ENCODE measurements around the gene NEDD4L.
"Not testable (repeated sequence)": the region's sequence is repeated elsewhere in the genome, so short reads cannot be mapped to it uniquely, and the experiment has no call there.

Gene NEDD4L

GRCh38 chr18:58152216-58152615, 108.2 kb downstream of the NEDD4L start:
- DNase-seq (ENCODE audit: low read depth in 3 of 3): no peak

- no peak for DNase-seq (ENCODE audit: low read depth in 3 of 3)
Observed at GRCh38 chr18:58152891-58153290, 108.9 kb downstream of the NEDD4L start.

- DNase-seq (ENCODE audit: low read depth in 3 of 3): no peak
Observed at GRCh38 chr18:58156516-58156915, 112.5 kb downstream of the NEDD4L start.

- no peak for DNase-seq (ENCODE audit: low read depth in 3 of 3)
Observed at GRCh38 chr18:58157237-58157636, 113.2 kb downstream of the NEDD4L start.

DNA sequence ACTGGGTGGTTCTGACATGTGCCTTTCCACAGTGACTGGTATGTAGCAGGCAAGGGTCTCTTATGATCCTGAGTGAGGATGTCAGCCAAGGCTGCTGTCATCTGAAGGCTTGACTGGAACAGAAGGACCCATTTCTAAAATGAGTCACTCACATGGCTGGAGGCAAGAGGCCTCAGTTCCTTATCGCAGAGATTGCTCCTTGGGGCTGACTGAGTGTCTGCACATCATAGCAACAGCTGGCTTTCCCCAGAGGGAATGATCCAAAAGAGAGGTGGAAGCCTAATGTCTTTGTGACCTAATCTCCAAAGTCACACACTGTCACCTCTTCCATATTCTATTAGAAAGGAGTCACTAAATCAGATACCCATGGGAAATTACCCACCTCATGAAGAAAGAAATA, 114.0 kb downstream of the NEDD4L start:
- DNase-seq (ENCODE audit: low read depth in 3 of 3): no peak

GRCh38 chr18:58158459-58158858, 114.4 kb downstream of the NEDD4L start:
- no peak for DNase-seq (ENCODE audit: low read depth in 3 of 3)

DNA sequence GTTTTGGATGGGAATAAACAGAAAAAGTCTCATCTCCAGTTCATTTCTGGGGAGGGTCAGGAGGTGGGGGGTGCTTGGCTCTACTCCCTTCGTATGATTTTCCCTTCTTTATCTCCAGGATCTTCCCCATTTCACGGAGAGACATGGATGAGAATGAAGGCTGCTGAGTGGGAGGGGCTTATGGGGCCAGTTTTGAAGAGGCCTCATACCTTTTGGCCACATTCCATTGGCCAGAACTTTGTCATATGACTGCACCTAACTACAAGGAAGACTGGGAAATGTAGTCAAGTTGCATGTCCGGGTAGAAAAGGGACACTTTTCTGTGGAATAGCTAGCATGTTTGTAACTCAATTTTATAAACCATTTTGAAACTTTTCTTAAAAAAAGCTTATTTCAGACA, 117.6 kb downstream of the NEDD4L start:
- DNase-seq (ENCODE audit: low read depth in 3 of 3): no peak

- DNase-seq (ENCODE audit: low read depth in 3 of 3): no peak
Observed at GRCh38 chr18:58162127-58162526, 118.1 kb downstream of the NEDD4L start.

- no peak for DNase-seq (ENCODE audit: low read depth in 3 of 3)
Observed at GRCh38 chr18:58163004-58163590, 119.1 kb downstream of the NEDD4L start.

DNA sequence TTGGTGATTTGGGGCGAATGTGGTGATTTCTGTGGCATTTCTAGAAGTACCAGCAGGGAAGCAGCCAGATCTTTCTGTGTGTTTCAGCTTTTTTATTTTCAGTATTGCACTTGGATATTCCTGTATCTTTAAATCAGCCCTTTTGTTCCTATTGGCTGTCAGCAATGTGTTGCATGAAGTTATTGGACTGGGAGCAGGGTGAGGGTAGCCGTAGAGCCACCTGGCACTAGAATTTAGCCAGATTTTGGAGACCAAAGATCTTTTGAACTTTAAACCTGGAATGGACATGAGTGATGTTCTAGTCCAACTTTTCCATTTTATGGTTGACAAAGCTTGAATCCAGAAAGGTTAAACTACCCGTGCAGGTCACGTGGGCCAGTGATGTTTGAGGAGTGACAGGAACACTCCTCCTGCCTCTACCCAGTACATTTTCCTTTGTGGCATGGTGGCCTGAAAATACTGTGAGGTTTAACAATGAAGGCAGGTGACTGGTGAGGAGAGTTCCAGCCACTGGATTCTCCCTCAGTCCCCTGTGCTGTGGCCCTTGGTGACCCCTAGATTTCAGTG, 122.3 kb downstream of the NEDD4L start:
- no peak for DNase-seq (ENCODE audit: low read depth in 3 of 3)

GRCh38 chr18:58167073-58167472, 123.0 kb downstream of the NEDD4L start:
- no peak for DNase-seq (ENCODE audit: low read depth in 3 of 3)

- no peak for DNase-seq (ENCODE audit: low read depth in 3 of 3)
Observed at GRCh38 chr18:58168221-58168620, 124.2 kb downstream of the NEDD4L start.

DNA sequence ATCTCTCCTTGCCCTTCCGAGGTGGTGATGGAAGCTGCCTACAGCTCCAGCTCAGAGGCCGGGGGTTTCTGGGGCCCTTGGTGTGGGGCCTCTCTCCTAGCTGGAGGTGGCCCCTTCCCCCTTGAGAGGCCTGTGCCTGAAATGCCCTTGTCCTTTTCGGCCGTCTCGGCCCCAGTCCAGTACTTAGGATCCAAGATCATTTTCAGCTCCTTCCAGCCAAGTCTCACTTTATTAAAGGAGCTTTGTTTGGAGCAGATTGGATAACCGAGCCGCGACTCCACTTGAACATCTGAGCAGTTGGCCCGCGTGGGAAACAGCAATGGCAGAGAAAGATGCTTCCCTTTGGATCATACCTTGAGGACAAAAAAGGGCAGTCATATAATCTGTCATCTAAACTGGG, 125.0 kb downstream of the NEDD4L start:
- no peak for DNase-seq (ENCODE audit: low read depth in 3 of 3)

DNA sequence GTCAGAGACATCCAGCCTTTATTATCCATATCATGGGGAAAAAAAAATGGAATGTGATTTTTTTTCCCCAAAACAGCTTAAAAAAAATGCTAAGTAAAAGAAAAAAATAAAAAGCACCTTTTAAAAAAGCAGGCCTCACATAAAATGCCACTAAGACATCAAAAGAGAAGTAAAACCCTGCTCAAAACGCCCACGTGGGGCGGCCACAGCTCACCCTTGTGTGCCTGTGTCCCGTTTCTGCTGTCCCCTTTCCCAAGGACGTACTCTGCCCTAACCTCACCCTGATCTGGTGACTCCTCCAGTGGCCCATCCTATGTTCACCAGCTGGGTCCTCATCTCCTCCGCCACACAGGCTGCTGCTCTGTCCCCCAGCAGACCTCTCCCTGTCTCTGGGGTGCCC, 125.4 kb downstream of the NEDD4L start:
- DNase-seq (ENCODE audit: low read depth in 3 of 3): no peak

- not testable (repeated sequence) for DNase-seq (ENCODE audit: low read depth in 3 of 3)
Observed at GRCh38 chr18:58170036-58170435, 126.0 kb downstream of the NEDD4L start.

DNA sequence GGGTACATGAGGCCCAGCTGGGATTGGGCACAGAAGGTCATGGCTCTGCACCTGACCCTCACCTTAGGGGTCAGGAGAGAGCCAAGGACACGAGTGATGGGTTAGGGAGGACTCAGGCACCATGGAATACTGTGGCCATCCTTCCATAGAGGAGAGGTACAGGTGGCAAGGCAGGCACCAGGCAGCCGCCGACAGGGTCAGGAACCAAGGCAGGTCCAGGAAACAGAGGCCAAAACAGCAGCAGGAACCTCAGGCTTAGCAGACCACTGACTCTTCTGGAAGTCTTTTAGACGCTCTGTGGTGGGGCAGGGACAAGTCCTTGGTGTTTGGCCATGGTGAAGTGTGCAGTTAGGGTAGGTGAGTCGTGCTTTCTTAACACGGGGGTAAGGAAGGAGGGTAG, 128.0 kb downstream of the NEDD4L start:
- DNase-seq (ENCODE audit: low read depth in 3 of 3): no peak

DNA sequence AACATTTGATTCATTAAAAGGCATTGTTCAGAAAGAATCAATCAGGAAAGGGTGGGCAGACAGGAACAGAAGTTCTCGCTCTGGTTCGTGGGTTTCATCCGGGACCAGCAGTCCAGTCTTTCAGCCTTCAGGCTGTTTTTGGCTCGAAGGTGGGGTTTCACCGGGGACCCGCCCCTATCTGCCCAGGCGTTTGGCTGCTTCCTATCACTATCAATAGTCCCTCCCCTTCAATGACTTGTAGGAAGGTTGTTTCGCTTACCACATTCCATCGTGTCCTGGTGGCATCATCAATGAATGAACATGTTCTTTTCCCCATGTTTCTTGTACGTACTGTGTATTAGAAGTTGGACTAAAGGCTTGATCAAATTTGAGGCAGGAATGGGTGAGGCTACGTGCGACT, 130.3 kb downstream of the NEDD4L start:
- no peak for DNase-seq (ENCODE audit: low read depth in 3 of 3)

GRCh38 chr18:58175122-58175785, 131.2 kb downstream of the NEDD4L start:
- no peak for DNase-seq (ENCODE audit: low read depth in 3 of 3)

DNA sequence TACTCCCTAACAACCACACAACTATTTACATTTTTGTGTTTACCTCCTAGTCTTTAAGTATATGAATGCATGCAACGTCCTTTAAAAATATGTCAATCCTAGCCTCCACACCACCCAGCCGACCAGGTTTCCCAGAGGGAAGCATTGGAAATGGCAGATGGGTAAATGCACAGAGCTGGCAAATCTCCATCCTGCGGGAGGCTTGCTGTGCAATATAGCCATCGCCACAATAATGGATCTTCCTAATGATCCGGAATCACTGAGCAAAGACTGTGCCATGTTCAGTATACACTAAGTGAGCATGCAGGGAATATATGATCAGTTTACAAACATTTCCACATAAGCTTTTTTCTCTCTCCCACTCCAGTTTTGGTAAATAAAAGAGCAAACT, 131.8 kb downstream of the NEDD4L start:
- no peak for DNase-seq (ENCODE audit: low read depth in 3 of 3)

GRCh38 chr18:58177004-58177717, 133.1 kb downstream of the NEDD4L start:
- no peak for DNase-seq (ENCODE audit: low read depth in 3 of 3)

DNA sequence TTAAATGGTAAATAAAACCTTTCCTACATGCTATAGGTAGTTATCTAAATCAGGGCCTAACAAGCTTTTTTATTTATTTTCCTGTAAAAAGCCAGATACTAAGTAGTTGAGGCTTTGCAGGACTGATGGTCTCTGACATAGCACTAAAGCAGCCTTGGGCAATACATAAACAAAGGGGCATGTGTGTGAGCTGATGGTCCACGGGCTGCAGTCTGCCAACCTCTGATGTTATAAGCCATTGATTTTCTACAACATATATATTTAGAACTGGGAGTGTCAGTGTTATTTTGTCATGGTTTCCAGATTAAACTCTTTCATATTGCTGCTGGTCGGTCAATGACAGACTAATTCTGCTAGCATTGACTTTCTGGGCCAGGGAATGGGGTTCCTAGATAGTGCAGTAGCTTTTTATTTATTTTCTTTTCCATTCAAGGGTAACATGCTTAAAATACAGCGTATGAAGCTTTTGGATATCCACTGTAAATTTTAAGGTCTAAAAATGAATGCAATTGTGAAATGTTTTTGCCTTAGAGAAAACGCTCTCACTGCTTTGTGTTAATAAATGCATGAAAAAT, 134.0 kb downstream of the NEDD4L start:
- no peak for DNase-seq (ENCODE audit: low read depth in 3 of 3)

DNA sequence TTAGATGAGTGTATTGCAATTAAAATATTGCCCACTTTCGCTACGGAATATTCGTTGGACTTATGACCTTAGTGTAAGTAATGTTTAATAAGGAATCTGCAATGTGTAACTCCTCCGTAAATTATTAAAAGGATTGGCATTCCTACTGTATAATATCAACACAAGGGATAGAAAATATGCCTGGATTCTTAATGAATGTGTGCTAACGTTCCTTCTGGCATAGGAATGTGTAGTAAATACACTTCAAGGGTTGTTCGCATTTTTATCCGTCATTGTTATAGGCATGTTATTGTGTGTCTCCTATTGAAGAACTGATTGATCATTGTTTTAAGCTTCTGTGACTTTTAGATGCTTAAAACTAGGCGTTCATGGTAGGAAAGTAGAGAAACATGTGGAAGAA, 134.5 kb downstream of the NEDD4L start:
- DNase-seq (ENCODE audit: low read depth in 3 of 3): no peak

DNA sequence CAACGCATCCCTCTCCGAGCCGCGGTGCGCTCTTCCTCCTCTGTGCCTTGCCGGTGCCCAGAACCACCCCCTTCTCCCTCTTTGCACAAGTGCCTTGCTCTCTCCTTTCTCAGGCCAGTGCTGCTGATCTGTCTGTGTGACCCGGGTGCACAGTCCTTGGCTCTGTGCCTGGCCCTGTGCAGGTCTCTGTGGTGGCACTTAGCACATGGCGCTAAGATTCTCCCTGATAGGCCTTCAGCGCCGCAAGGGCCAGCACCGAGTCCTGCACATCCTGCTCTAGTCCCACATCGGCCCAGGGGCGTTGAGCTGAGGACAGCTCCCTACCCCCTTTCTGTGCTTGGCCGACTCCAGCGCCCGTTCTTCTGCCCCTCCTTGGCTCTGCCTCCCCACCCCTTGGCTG, 136.1 kb downstream of the NEDD4L start:
- DNase-seq (ENCODE audit: low read depth in 3 of 3): no peak

All from stimulated activated CD4-positive, alpha-beta T cell treated with anti-CD3 and anti-CD28 coated beads, TNF-alpha, amount 100 ng/mL, for 24 hours (primary cell).